B cell (primary cell): ENCODE results near the gene BSDC1. TPM values are rescaled to one million over a fixed set of nuclear protein-coding genes. Genes with fewer than 3 reads are reported as not detected.

ENCODE experiments used
- ATAC-seq: fragments of 200-7000 bp; cut with Tn5 transposase; one replicate; pipeline ENCODE4 v1.10.0; 2021; ENCODE audit warnings: low read depth, mild to moderate bottlenecking, moderate number of reproducible peaks, moderate library complexity
- CTCF ChIA-PET: fragments of 350-600 bp; sonication (Branson Sonifier 250); formaldehyde crosslinking; loops from one replicate; lab custom pipeline; 2021; ENCODE audit warnings: antibody characterized with exemption, inconsistent platforms; lab: Charles Lee
- POLR2A ChIA-PET: fragments of 350-600 bp; sonication (Branson Sonifier 250); formaldehyde crosslinking; loops from one replicate; lab custom pipeline; 2021; ENCODE audit warnings: antibody characterized with exemption; lab: Charles Lee
- DNase-seq: peaks from one replicate; pipeline ENCODE4 v3.0.0; 2013
- H2AFZ ChIP-seq: 2 replicates; pipeline ENCODE4 v1.6.1; 2012; ENCODE audit warnings: mild to moderate bottlenecking, low read depth, low read length; ENCODE audit not compliant: insufficient read depth, poor library complexity, severe bottlenecking
- H3K27ac ChIP-seq, 2 donors: 1 replicate in 1 of 2; 2 replicates in 1 of 2; pipeline ENCODE4 v1.5.1; 2012 to 2013; ENCODE audit warnings: low read length in 2 of 2, mild to moderate bottlenecking in 2 of 2, moderate library complexity in 1 of 2
- H3K27me3 ChIP-seq, 4 experiments: fragments of 200-600 bp in 1 of 4; sonication (generic) in 1 of 4; replicated peaks in 1 of 4; 1 replicate in 2 of 4; 2 replicates in 2 of 4; pipeline versions ENCODE4 v1.6.1 to v1.7.0; 2013 to 2016; ENCODE audit warnings: low read length in 3 of 4, mild to moderate bottlenecking in 2 of 4, mixed read lengths in 1 of 4, moderate library complexity in 1 of 4; ENCODE audit not compliant: insufficient read depth in 4 of 4, control insufficient read depth in 3 of 4; ENCODE audit errors: control extremely low read depth in 1 of 4
- H3K36me3 ChIP-seq, 2 experiments: replicated peaks in 1 of 2; 1 replicate in 1 of 2; 2 replicates in 1 of 2; pipeline versions ENCODE4 v1.6.1 to v1.7.1; 2013; ENCODE audit warnings: low read length in 1 of 2; ENCODE audit not compliant: insufficient read depth in 2 of 2, control insufficient read depth in 1 of 2; ENCODE audit errors: control extremely low read depth in 1 of 2, extremely low read depth in 1 of 2
- H3K4me1 ChIP-seq, 2 donors: fragments of 200-600 bp in 1 of 2; sonication (generic) in 1 of 2; 1 replicate in 1 of 2; 2 replicates in 1 of 2; pipeline versions ENCODE4 v1.5.1 to v1.6.1; 2013 to 2017; ENCODE audit warnings: low read length in 2 of 2; ENCODE audit not compliant: control insufficient read depth in 2 of 2, insufficient read depth in 2 of 2
- H3K4me2 ChIP-seq: replicated peaks from 2 replicates; pipeline ENCODE3; 2012; ENCODE audit warnings: mild to moderate bottlenecking, low read depth, low read length; ENCODE audit not compliant: poor library complexity, severe bottlenecking
- H3K4me3 ChIP-seq, 5 experiments: fragments of 200-600 bp in 1 of 5; sonication (generic) in 1 of 5; 1 replicate in 3 of 5; 2 replicates in 2 of 5; pipeline versions ENCODE4 v1.5.1 to v1.7.0; 2011 to 2016; ENCODE audit warnings: low read length in 4 of 5, mild to moderate bottlenecking in 4 of 5, low read depth in 2 of 5, control low read depth in 1 of 5, moderate library complexity in 1 of 5; ENCODE audit not compliant: insufficient read depth in 1 of 5; ENCODE audit errors: control extremely low read depth in 1 of 5, extremely low read depth in 1 of 5
- H3K79me2 ChIP-seq: fragments of 200-600 bp; sonication (generic); one replicate; pipeline ENCODE4 v1.6.0; 2016; ENCODE audit warnings: low read length; ENCODE audit not compliant: control insufficient read depth, insufficient read depth
- H3K9ac ChIP-seq: fragments of 200-600 bp; sonication (generic); 2 replicates; pipeline ENCODE4 v1.6.1; 2017; ENCODE audit warnings: mild to moderate bottlenecking, low read length, moderate library complexity
- H3K9me3 ChIP-seq, 3 donors: one replicate each; pipeline versions ENCODE4 v1.6.1 to v1.7.1; 2013; ENCODE audit warnings: low read length in 2 of 3; ENCODE audit not compliant: control insufficient read depth in 2 of 3, insufficient read depth in 1 of 3; ENCODE audit errors: control extremely low read depth in 1 of 3
- H4K20me1 ChIP-seq: 2 replicates; pipeline ENCODE4 v1.6.0; 2012; ENCODE audit warnings: mild to moderate bottlenecking, low read length; ENCODE audit not compliant: insufficient read depth, control insufficient read depth, poor library complexity, severe bottlenecking
- H3K27ac Mint-ChIP-seq: one replicate; pipeline ENCODE4 v1.8.0; 2021; ENCODE audit warnings: mixed read lengths
- H3K27me3 Mint-ChIP-seq: one replicate; pipeline ENCODE4 v1.8.0; 2021; ENCODE audit warnings: mixed read lengths
- H3K4me1 Mint-ChIP-seq: one replicate; pipeline ENCODE4 v1.8.0; 2021; ENCODE audit warnings: mixed read lengths
- H3K4me3 Mint-ChIP-seq: one replicate; pipeline ENCODE4 v1.8.0; 2021; ENCODE audit warnings: mixed read lengths
- H3K9me3 Mint-ChIP-seq: one replicate; pipeline ENCODE4 v1.8.0; 2022; ENCODE audit warnings: mixed read lengths; ENCODE audit not compliant: insufficient read depth
- CTCF ChIP-seq: fragments of 200-600 bp; IDR thresholded peaks from one replicate; pipeline ENCODE4 v1.8.0; 2022; ENCODE audit warnings: antibody characterized with exemption, mild to moderate bottlenecking
- EZH2 ChIP-seq: IDR thresholded peaks from 2 replicates; pipeline ENCODE4 v1.6.1; 2012; ENCODE audit warnings: borderline replicate concordance, low read depth, mild to moderate bottlenecking, moderate library complexity, low read length; ENCODE audit not compliant: insufficient read depth, poor library complexity, severe bottlenecking
- WGBS: methylation state at CpG from one replicate; pipeline ENCODE4 v1.1.5; 2013; ENCODE audit warnings: missing lambda C conversion rate; ENCODE audit not compliant: insufficient coverage; 5-methylcytosine and 5-hydroxymethylcytosine counted together
- intact Hi-C: fragments of 100-400 bp; cut with micrococcal nuclease; formaldehyde crosslinking; loops from one replicate; pipeline ENCODE4 v1.10.0; 2022
- polyA plus RNA-seq: library from polyadenylated mRNA; depleted of rRNA; stranded (reverse); fragments of >200 nt; gene quantifications from 2 replicates; pipeline ENCODE4 v1.2.3, GENCODE V29; 2012
- total RNA-seq, 2 donors: library from RNA; stranded (reverse); fragments of 120-200 nt in 1 of 2; gene quantifications; 1 replicate in 1 of 2; 2 replicates in 1 of 2; pipeline versions ENCODE4 v1.2.3 to v1.2.4, GENCODE V29; 2013 to 2022

The BSDC1 gene
- total and polyA plus RNA-seq, 2 donors (not counting 1 experiment from before 2014, with no cell fraction given), result 54.5 to 117 TPM

GRCh38 chr1:32337855-32338636, 56.2 kb downstream of the BSDC1 start:
- no peaks in the 10 kb centered on the region for H3K9me3 Mint-ChIP-seq
- DNase-seq (peak; percentile 67), ATAC-seq (peak; percentile 4)
- H3K4me3 Mint-ChIP-seq, result peak overlapping the region; percentile 88
- peaks cover 61% of the 10 kb centered on the region for H3K4me1 Mint-ChIP-seq
- Histone ChIP-seq H2AFZ (no peak overlapping the region), H3K27me3 (no peaks in the 10 kb centered on the region), H3K4me3 (peak overlapping the region in 2 of 5 experiments; percentile 6 to 70), H3K4me2 (peak overlapping the region; percentile 89), H4K20me1 (peaks cover 35% of the 10 kb centered on the region), H3K9me3 (no peaks in the 10 kb centered on the region), H3K4me1 (peaks cover 57 to 61% of the 10 kb centered on the region in 2 donors), H3K79me2 (peaks cover 16% of the 10 kb centered on the region), H3K27ac (peak overlapping the region; percentile 60 to 67), H3K9ac (peak overlapping the region; percentile 6), H3K36me3 (peaks cover 0 to 9% of the 10 kb centered on the region in 2 experiments)
- intact Hi-C loops, result loop anchor here (2.0 to 5.0 kb wide), 2 partner anchors 34 to 137 kb away; partner anchors contain the start of gene CCDC28B
- CTCF ChIA-PET, result interaction anchor here (0.7 to 6.2 kb wide), 10 partner anchors 8 to 182 kb away, joined by 3 to 71 read pairs (median 4); no protein-coding TSS in a partner anchor
- POLR2A ChIA-PET, result interaction anchor here (1.5 to 3.9 kb wide), 7 partner anchors 13 to 97 kb away, joined by 3 to 53 read pairs (median 23); partner anchors contain the start of genes BSDC1, FAM167B and LCK
- H3K27ac Mint-ChIP-seq, result peak overlapping the region; percentile 92
- no peaks in the 10 kb centered on the region for H3K27me3 Mint-ChIP-seq
- WGBS, result 43% methylated on average over 12 of the region's 16 CpGs
- TF ChIP-seq CTCF (no peak), EZH2 (no peak)
